AG09309 (cell line): ENCODE data around the gene NRG3.

Source experiments
- DNase-seq: peaks from one replicate; pipeline ENCODE4 v3.0.0-alpha.2; 2010; ENCODE audit warnings: low read depth
- H3K4me3 ChIP-seq: 2 replicates; pipeline ENCODE4 v1.5.1; 2011; ENCODE audit warnings: mild to moderate bottlenecking, low read depth, low read length, moderate library complexity; ENCODE audit not compliant: control insufficient read depth
- CTCF ChIP-seq: IDR thresholded peaks from 2 replicates; pipeline ENCODE4 v1.5.1; 2011; ENCODE audit warnings: mild to moderate bottlenecking, low read depth, low read length, inconsistent platforms; ENCODE audit not compliant: insufficient read depth, control insufficient read depth; ENCODE audit errors: missing control alignments

The NRG3 gene

DNA sequence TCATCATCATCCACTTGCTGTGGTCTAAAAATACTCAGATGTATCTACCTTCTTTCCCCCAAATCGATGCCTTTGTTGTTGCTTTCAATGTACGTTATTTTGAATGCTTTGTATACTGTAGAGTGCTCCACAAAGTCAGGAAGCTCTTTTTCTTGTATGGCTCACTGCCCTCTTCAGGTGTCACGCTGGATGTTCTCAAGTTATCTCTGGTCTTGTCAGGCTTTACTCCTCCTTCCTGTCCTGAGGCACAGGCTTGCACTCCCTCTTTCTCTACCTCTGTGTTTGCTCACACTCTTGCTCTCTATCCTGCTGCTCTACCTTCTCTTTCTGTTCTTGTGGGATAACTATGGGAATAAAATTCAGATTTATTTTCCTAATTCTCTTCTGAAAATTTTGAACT, 381.3 kb downstream of the NRG3 start:
- no peak for TF ChIP-seq CTCF
- DNase-seq, result no peak
- H3K4me3 ChIP-seq, result no peak overlapping the region

DNA sequence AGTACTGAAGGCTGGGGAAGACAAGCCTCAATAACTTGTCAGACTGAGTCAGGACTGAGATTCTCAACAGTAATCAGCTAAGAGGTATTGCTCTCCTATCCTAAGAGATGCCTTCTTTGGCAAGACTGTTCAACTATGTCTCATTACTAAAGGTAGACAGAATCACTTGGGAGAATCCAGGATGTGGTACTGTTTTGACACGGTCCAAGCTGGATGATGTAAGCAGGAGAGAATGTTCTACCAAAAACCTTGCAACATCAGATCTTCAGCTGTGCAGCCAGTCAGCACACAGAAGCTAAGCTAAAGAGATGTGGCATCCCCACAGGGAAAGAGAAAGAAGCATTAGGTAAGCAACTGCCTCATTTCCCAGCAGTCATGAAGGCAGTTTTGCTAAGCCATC, 391.4 kb downstream of the NRG3 start:
- DNase-seq, result no peak
- no peak overlapping the region for H3K4me3 ChIP-seq
- TF ChIP-seq CTCF, result no peak

DNA sequence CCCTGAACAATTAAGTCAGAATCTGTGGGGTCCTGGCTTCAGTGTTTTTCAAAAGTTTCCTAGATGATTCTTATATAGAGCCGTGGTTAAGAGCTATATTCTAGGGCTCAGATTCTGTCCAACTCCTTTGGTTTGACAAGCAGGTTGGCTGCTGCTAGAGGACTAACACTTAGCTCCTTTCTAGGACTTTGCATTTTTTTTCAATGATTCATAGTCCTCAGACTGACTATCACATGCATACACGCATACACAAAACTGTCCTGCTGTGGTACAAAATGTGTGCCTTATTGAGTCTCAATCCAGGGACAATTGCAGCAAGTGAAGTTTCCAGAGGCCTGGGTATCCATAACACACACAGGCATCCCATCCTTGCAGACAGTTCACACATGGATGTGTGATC, 392.0 kb downstream of the NRG3 start:
- no peak for DNase-seq
- no peak overlapping the region for H3K4me3 ChIP-seq
- no peak for TF ChIP-seq CTCF

- TF ChIP-seq CTCF, result no peak
- no peak for DNase-seq
- no peak overlapping the region for H3K4me3 ChIP-seq
Observed at GRCh38 chr10:82267465-82267864, 392.5 kb downstream of the NRG3 start.

- no peak overlapping the region for H3K4me3 ChIP-seq
- no peak for TF ChIP-seq CTCF
- DNase-seq, result no peak
Observed at GRCh38 chr10:82267960-82268359, 393.0 kb downstream of the NRG3 start.

- H3K4me3 ChIP-seq, result no peak overlapping the region
- no peak for DNase-seq
Observed at GRCh38 chr10:82277591-82277990, 402.6 kb downstream of the NRG3 start.

More at GRCh38 chr10:82277591-82277990, 402.6 kb downstream of the NRG3 start:
- no peak for TF ChIP-seq CTCF
